Activated T-cell treated with anti-CD3 and anti-CD28 coated beads, Interleukin-2, amount 50 U/mL, for 4 hours (primary cell): Measurements from ENCODE around the gene ATP6V1D. TPM values are rescaled to one million over a fixed set of nuclear protein-coding genes. Genes with fewer than 3 reads are reported as not detected.

Experiments
- total RNA-seq, 3 donors: library from RNA; stranded (reverse); gene quantifications; one replicate each; pipeline ENCODE4 v1.2.1, GENCODE V29; 2021

Gene ATP6V1D
- total RNA-seq, 3 donors from 2014 or later: 22.7 to 30.9 (median 24.8) TPM

Other genes with a start within 250 kb of the ATP6V1D start
- not detected for gene GARIN2, start 170.4 kb downstream of the ATP6V1D start, total RNA-seq
- 10 to 100 TPM; 10.6 to 14.5 (median 12.8) TPM for gene PALS1, start 118.4 kb downstream of the ATP6V1D start, total RNA-seq
- 100 to 1,000 TPM; 377 to 401 (median 392) TPM for gene EIF2S1, start 524 bp upstream of the ATP6V1D start, total RNA-seq
- 1 to 10 TPM; 1.8 to 2.5 (median 2.4) TPM for gene PLEK2, start 52.4 kb upstream of the ATP6V1D start, total RNA-seq
- gene TMEM229B, start 128.9 kb upstream of the ATP6V1D start, total RNA-seq: 1 to 10 TPM; 3.5 to 4.9 (median 4.2) TPM
- 1 to 10 TPM; 1.1 to 2.3 (median 1.1) TPM for gene PLEKHH1, start 173.5 kb upstream of the ATP6V1D start, total RNA-seq
- gene PIGH, start 240.5 kb upstream of the ATP6V1D start, total RNA-seq: 10 to 100 TPM; 37.2 to 41.4 (median 39.6) TPM